ENCODE data around the gene GPC3. TPM values are rescaled to one million over a fixed set of nuclear protein-coding genes. Genes with fewer than 3 reads are reported as not detected.

Gene GPC3
- total RNA-seq, 4 donors from 2014 or later = 8.4 to 28.2 (median 20.4) TPM

GRCh38 chrX:133636009-133636408 lies 349.4 kb downstream of the GPC3 start:
- 88 to 93% methylated on average over 6 of the region's 6 CpGs for WGBS, 2 donors
- no peak for TF ChIP-seq POLR2A (IDR thresholded peaks at IDR 0.05)
- TF ChIP-seq, protein P1, sequence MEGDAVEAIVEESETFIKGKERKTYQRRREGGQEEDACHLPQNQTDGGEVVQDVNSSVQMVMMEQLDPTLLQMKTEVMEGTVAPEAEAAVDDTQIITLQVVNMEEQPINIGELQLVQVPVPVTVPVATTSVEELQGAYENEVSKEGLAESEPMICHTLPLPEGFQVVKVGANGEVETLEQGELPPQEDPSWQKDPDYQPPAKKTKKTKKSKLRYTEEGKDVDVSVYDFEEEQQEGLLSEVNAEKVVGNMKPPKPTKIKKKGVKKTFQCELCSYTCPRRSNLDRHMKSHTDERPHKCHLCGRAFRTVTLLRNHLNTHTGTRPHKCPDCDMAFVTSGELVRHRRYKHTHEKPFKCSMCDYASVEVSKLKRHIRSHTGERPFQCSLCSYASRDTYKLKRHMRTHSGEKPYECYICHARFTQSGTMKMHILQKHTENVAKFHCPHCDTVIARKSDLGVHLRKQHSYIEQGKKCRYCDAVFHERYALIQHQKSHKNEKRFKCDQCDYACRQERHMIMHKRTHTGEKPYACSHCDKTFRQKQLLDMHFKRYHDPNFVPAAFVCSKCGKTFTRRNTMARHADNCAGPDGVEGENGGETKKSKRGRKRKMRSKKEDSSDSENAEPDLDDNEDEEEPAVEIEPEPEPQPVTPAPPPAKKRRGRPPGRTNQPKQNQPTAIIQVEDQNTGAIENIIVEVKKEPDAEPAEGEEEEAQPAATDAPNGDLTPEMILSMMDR (IDR thresholded peaks at IDR 0.05) = no peak
- Histone ChIP-seq H3K27ac (no peak overlapping the region), H3K36me3 (no peaks in the 10 kb centered on the region), H3K4me3 (replicated peaks in 1 of 3) (no peak overlapping the region), H3K4me1 (no peaks in the 10 kb centered on the region), H3K27me3 (no peaks in the 10 kb centered on the region), H3K9me3 (no peaks in the 10 kb centered on the region)
- DNase-seq = no peak
- intact Hi-C loops (cut with DNase I) = no loop called here

- Histone ChIP-seq H3K4me3 (replicated peaks in 1 of 3) (no peak overlapping the region), H3K27me3 (no peaks in the 10 kb centered on the region), H3K27ac (no peak overlapping the region), H3K9me3 (no peaks in the 10 kb centered on the region), H3K36me3 (no peaks in the 10 kb centered on the region), H3K4me1 (no peaks in the 10 kb centered on the region)
- intact Hi-C loops (cut with DNase I) = no loop called here
- no peak for DNase-seq
- TF ChIP-seq, protein P1 (IDR thresholded peaks at IDR 0.05) = no peak
- no peak for TF ChIP-seq POLR2A (IDR thresholded peaks at IDR 0.05)
- WGBS, 2 donors = 0 to 91% methylated on average over 1 of the region's 1 CpG
These were observed 351.0 kb downstream of the GPC3 start for GRCh38 chrX:133634416-133634815.

DNA sequence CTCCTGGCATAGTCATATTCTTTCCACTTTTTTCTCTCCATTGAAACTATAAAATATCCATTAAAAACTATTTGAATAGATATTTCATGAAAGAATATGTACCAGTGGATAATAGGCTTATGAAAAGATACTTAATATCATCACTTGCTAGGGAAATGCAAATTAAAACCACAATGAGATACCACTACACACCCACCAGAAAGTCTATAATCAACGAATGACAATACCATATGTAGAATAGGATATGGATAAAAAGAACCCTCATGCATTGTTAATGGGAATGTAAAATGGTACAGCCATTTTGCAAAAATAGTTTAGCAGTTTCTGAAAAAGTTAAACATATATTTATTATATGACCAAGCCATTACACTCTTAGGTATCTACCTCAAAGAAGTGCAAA lies 351.4 kb downstream of the GPC3 start:
- no peak overlapping the region for H3K4me3 ChIP-seq (replicated peaks in 1 of 3)
- no peaks in the 10 kb centered on the region for H3K36me3 ChIP-seq
- DNase-seq = no peak
- H3K27ac ChIP-seq = no peak overlapping the region
- no peak for TF ChIP-seq POLR2A (IDR thresholded peaks at IDR 0.05)
- TF ChIP-seq, protein P1 (IDR thresholded peaks at IDR 0.05) = no peak
- intact Hi-C loops (cut with DNase I) = no loop called here
- WGBS, 2 donors = 94 to 100% methylated on average over 1 of the region's 1 CpG
- H3K4me1 ChIP-seq = no peaks in the 10 kb centered on the region
- no peaks in the 10 kb centered on the region for H3K9me3 ChIP-seq
- H3K27me3 ChIP-seq = no peaks in the 10 kb centered on the region

DNA sequence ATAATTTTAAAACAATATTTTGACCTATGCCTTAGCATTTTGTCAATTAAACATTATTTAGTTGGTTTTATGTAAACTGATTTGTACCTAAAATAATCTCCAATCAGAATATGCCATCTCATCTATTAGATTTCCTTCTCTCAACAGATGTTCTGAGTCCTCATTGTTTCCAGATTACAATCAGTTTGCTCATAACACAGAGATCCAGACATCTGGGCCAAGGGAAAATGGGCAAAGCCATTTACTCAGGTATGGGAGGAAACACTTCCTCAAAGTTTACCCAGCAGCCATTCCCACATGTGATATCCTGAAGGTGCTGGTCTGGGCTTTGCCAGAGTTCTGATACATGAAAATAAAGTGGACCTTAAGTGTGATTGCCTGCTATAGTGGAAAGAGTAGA lies 352.2 kb downstream of the GPC3 start:
- Histone ChIP-seq H3K27ac (no peak overlapping the region), H3K9me3 (no peaks in the 10 kb centered on the region), H3K27me3 (no peaks in the 10 kb centered on the region), H3K36me3 (no peaks in the 10 kb centered on the region), H3K4me3 (replicated peaks in 1 of 3) (no peak overlapping the region), H3K4me1 (no peaks in the 10 kb centered on the region)
- no peak for DNase-seq
- TF ChIP-seq POLR2A (IDR thresholded peaks at IDR 0.05) = no peak
- TF ChIP-seq, protein P1 (IDR thresholded peaks at IDR 0.05) = no peak
- intact Hi-C loops (cut with DNase I) = no loop called here

- DNase-seq = no peak
- WGBS, 2 donors = 65 to 69% methylated on average over 3 to 4 of the region's 4 CpGs
- no peak overlapping the region for H3K27ac ChIP-seq
These were observed 355.0 kb downstream of the GPC3 start for GRCh38 chrX:133630362-133630761.

More at GRCh38 chrX:133630362-133630761, 355.0 kb downstream of the GPC3 start:
- intact Hi-C loops (cut with DNase I) = no loop called here
- TF ChIP-seq, protein P1 (IDR thresholded peaks at IDR 0.05) = no peak
- TF ChIP-seq POLR2A (IDR thresholded peaks at IDR 0.05) = no peak
- H3K36me3 ChIP-seq = no peaks in the 10 kb centered on the region
- no peaks in the 10 kb centered on the region for H3K27me3 ChIP-seq
- no peak overlapping the region for H3K4me3 ChIP-seq (replicated peaks in 1 of 3)
- H3K9me3 ChIP-seq = no peaks in the 10 kb centered on the region
- no peaks in the 10 kb centered on the region for H3K4me1 ChIP-seq

All from thyroid gland (tissue), 4 donors.